Measurements from ENCODE around the gene LCNL1. TPM values are rescaled to one million over a fixed set of nuclear protein-coding genes. Genes with fewer than 3 reads are reported as not detected.
"Not testable (repeated sequence)": the region's sequence is repeated elsewhere in the genome, so short reads cannot be mapped to it uniquely, and the experiment has no call there.

LCNL1 gene
- polyA plus RNA-seq, 1 donor (not counting 4 experiments of a cell fraction or from before 2014, with no cell fraction given), result not detected

- dilution Hi-C loops (cut with MboI; ENCODE audit: extremely low pct_ligation_motif_present, low sequenced_read_pairs), result no loop called here
Observed at GRCh38 chr9:137032858-137033257, 50.1 kb downstream of the LCNL1 start.

DNA sequence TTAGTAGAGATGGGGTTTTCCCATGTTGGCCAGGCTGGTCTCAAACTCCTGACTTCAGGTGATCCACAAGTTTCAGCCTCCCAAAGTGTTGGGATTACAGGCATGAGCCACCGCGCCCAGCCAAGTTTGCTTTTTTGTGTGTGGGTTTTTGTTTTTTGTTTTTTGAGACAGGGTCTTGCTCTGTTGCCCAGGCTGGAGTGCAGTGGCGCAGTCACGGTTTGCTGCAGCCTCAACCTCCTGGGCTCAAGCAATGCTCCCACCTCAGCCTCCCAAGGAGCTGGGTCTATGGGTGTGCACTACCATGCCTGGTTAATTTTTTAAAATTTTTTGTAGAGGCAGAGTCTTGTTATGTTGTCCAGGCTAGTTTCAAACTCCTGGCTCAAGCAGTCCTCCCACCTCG is 50.7 kb downstream of the LCNL1 start:
- H3K27me3 ChIP-seq (ENCODE audit: control insufficient read depth, extremely low read depth, insufficient read depth, low read length); H3K9me3 ChIP-seq (ENCODE audit: control insufficient read depth, low read depth, low read length); H3K4me3 ChIP-seq (ENCODE audit: control insufficient read depth in 2 of 3, extremely low read depth in 1 of 3, insufficient read depth in 2 of 3, low read depth in 1 of 3, low read length in 3 of 3); H3K9ac ChIP-seq (ENCODE audit: control insufficient read depth, extremely low read depth, insufficient read depth, low read length); DNase-seq (ENCODE audit: low read depth, low spot score); H3K27ac ChIP-seq (ENCODE audit: control insufficient read depth, insufficient read depth, low read length); H3K36me3 ChIP-seq (ENCODE audit: control insufficient read depth in 2 of 2, extremely low read depth in 1 of 2, insufficient read depth in 2 of 2, low read length in 2 of 2); H3K4me2 ChIP-seq (ENCODE audit: control insufficient read depth, extremely low read depth, insufficient read depth, low read depth, low read length); H2AFZ ChIP-seq (ENCODE audit: control insufficient read depth, low read length); H3K79me2 ChIP-seq (ENCODE audit: control insufficient read depth, insufficient read depth, low read length); H4K20me1 ChIP-seq (ENCODE audit: control insufficient read depth, extremely low read depth, insufficient read depth, low read length); H3K4me1 ChIP-seq (ENCODE audit: control insufficient read depth, extremely low read depth, insufficient read depth, low read length); dilution Hi-C loops (cut with MboI; ENCODE audit: extremely low pct_ligation_motif_present, low sequenced_read_pairs); FAIRE-seq; H3K9me1 ChIP-seq (ENCODE audit: control insufficient read depth, extremely low read depth, insufficient read depth, low read length): not testable (repeated sequence)

More at GRCh38 chr9:137032858-137033257, 50.1 kb downstream of the LCNL1 start:
- H3K27ac ChIP-seq (ENCODE audit: control insufficient read depth, insufficient read depth, low read length), result no peak overlapping the region
- no peak for FAIRE-seq
- no peak overlapping the region for H3K4me2 ChIP-seq (ENCODE audit: control insufficient read depth, extremely low read depth, insufficient read depth, low read depth, low read length)
- H3K4me3 ChIP-seq (ENCODE audit: control insufficient read depth in 2 of 3, extremely low read depth in 1 of 3, insufficient read depth in 2 of 3, low read depth in 1 of 3, low read length in 3 of 3), result no peak overlapping the region
- H3K27me3 ChIP-seq (ENCODE audit: control insufficient read depth, extremely low read depth, insufficient read depth, low read length), result no peaks in the 10 kb centered on the region
- no peaks in the 10 kb centered on the region for H3K9me3 ChIP-seq (ENCODE audit: control insufficient read depth, low read depth, low read length)
- no peak overlapping the region for H3K9ac ChIP-seq (ENCODE audit: control insufficient read depth, extremely low read depth, insufficient read depth, low read length)
- H3K9me1 ChIP-seq (ENCODE audit: control insufficient read depth, extremely low read depth, insufficient read depth, low read length), result no peaks in the 10 kb centered on the region
- H4K20me1 ChIP-seq (ENCODE audit: control insufficient read depth, extremely low read depth, insufficient read depth, low read length), result no peaks in the 10 kb centered on the region
- no peak overlapping the region for H2AFZ ChIP-seq (ENCODE audit: control insufficient read depth, low read length)
- H3K4me1 ChIP-seq (ENCODE audit: control insufficient read depth, extremely low read depth, insufficient read depth, low read length), result peaks cover 10% of the 10 kb centered on the region
- no peak for DNase-seq (ENCODE audit: low read depth, low spot score)
- H3K36me3 ChIP-seq (ENCODE audit: control insufficient read depth in 2 of 2, extremely low read depth in 1 of 2, insufficient read depth in 2 of 2, low read length in 2 of 2), result no peaks in the 10 kb centered on the region
- no peaks in the 10 kb centered on the region for H3K79me2 ChIP-seq (ENCODE audit: control insufficient read depth, insufficient read depth, low read length)
- no peak for TF ChIP-seq CTCF (optimal IDR thresholded peaks at IDR 0.05 in 1 of 3, IDR thresholded peaks at IDR 0.05 in 1 of 3, conservative IDR thresholded peaks at IDR 0.05 in 1 of 3; ENCODE audit: extremely low read depth in 1 of 3, insufficient read depth in 2 of 3, low read length in 3 of 3)
- no peak for TF ChIP-seq EZH2 (IDR thresholded peaks at IDR 0.05; ENCODE audit: low read length)

DNA sequence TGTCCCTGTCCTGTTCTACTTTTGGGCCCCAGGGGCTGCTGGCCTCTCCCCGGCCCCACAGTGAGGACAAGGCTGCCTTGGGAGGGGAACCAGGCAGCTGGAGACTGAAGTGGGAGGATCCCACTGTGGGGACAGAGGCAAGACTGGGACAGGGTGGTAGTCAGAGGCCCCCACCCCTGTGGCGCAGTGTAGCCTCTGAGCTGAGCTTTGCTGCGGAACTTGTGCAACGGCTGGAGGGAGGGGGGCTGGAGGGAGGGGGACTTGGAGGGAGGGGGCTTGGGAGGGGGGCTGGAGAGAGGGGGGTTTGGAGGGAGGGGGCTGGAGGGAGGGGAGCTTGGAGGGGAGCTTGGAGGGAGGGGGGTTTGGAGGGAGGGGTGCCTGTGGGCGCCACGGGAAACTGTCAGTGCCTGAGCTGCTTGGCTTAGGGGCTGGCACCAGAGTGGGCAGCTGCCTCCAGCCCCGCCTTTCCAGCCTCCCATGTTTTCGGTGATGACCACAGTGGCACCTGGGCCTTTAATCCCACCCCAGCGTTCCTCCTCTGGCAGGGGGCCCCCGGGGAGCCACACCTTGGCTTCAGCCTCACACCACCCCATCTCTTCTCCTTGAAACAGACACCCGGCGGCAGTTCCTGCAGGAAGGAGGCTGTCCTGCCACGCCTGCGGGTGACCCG is 51.4 kb downstream of the LCNL1 start:
- no peaks in the 10 kb centered on the region for H4K20me1 ChIP-seq (ENCODE audit: control insufficient read depth, extremely low read depth, insufficient read depth, low read length)
- H3K4me1 ChIP-seq (ENCODE audit: control insufficient read depth, extremely low read depth, insufficient read depth, low read length), result peaks cover 3% of the 10 kb centered on the region
- H3K9ac ChIP-seq (ENCODE audit: control insufficient read depth, extremely low read depth, insufficient read depth, low read length), result no peak overlapping the region
- no peak for TF ChIP-seq CTCF (optimal IDR thresholded peaks at IDR 0.05 in 1 of 3, IDR thresholded peaks at IDR 0.05 in 1 of 3, conservative IDR thresholded peaks at IDR 0.05 in 1 of 3; ENCODE audit: extremely low read depth in 1 of 3, insufficient read depth in 2 of 3, low read length in 3 of 3)
- no peak for TF ChIP-seq EZH2 (IDR thresholded peaks at IDR 0.05; ENCODE audit: low read length)
- FAIRE-seq (no peak), DNase-seq (ENCODE audit: low read depth, low spot score) (no peak)
- no peaks in the 10 kb centered on the region for H3K27me3 ChIP-seq (ENCODE audit: control insufficient read depth, extremely low read depth, insufficient read depth, low read length)
- dilution Hi-C loops (cut with MboI; ENCODE audit: extremely low pct_ligation_motif_present, low sequenced_read_pairs), result no loop called here
- H3K9me3 ChIP-seq (ENCODE audit: control insufficient read depth, low read depth, low read length), result no peaks in the 10 kb centered on the region
- peak overlapping the region; percentile 16 for H3K4me2 ChIP-seq (ENCODE audit: control insufficient read depth, extremely low read depth, insufficient read depth, low read depth, low read length)
- peaks cover 0 to 2% of the 10 kb centered on the region in 2 experiments for H3K36me3 ChIP-seq (ENCODE audit: control insufficient read depth in 2 of 2, extremely low read depth in 1 of 2, insufficient read depth in 2 of 2, low read length in 2 of 2)
- H3K9me1 ChIP-seq (ENCODE audit: control insufficient read depth, extremely low read depth, insufficient read depth, low read length), result no peaks in the 10 kb centered on the region
- H3K27ac ChIP-seq (ENCODE audit: control insufficient read depth, insufficient read depth, low read length), result no peak overlapping the region
- H3K79me2 ChIP-seq (ENCODE audit: control insufficient read depth, insufficient read depth, low read length), result no peaks in the 10 kb centered on the region
- no peak overlapping the region for H2AFZ ChIP-seq (ENCODE audit: control insufficient read depth, low read length)
- H3K4me3 ChIP-seq (ENCODE audit: control insufficient read depth in 2 of 3, extremely low read depth in 1 of 3, insufficient read depth in 2 of 3, low read depth in 1 of 3, low read length in 3 of 3), result no peak overlapping the region
